Measurements from ENCODE around the gene CLEC19A.

GRCh38 chr16:19290860-19291259 lies 5.3 kb downstream of the CLEC19A start:
- no peak for TF ChIP-seq CTCF (IDR thresholded peaks at IDR 0.05)
- no peak for TF ChIP-seq EZH2 (IDR thresholded peaks at IDR 0.05)
